Measurements from ENCODE around the gene CRELD2.

CRELD2 gene

GRCh38 chr22:49887702-49888101 lies 30.7 kb upstream of the CRELD2 start:
- DNase-seq (ENCODE audit: low read depth) = no peak

- DNase-seq (ENCODE audit: low read depth) = no peak
Measured at GRCh38 chr22:49889071-49889470, 29.4 kb upstream of the CRELD2 start.

GRCh38 chr22:49892226-49892899 lies 26.1 kb upstream of the CRELD2 start:
- no peak for DNase-seq (ENCODE audit: low read depth)

GRCh38 chr22:49893025-49893424 lies 25.4 kb upstream of the CRELD2 start:
- DNase-seq (ENCODE audit: low read depth) = no peak

GRCh38 chr22:49894322-49895054 lies 23.9 kb upstream of the CRELD2 start:
- DNase-seq (ENCODE audit: low read depth) = no peak

- no peak for DNase-seq (ENCODE audit: low read depth)
Measured at GRCh38 chr22:49896201-49896600, 22.2 kb upstream of the CRELD2 start.

GRCh38 chr22:49897015-49897684 lies 21.3 kb upstream of the CRELD2 start:
- no peak for DNase-seq (ENCODE audit: low read depth)

GRCh38 chr22:49899530-49899929 lies 18.9 kb upstream of the CRELD2 start:
- DNase-seq (ENCODE audit: low read depth) = no peak

GRCh38 chr22:49900441-49901230 lies 17.8 kb upstream of the CRELD2 start:
- DNase-seq (ENCODE audit: low read depth) = no peak

- no peak for DNase-seq (ENCODE audit: low read depth)
Measured at GRCh38 chr22:49901457-49901856, 17.0 kb upstream of the CRELD2 start.

- no peak for DNase-seq (ENCODE audit: low read depth)
Measured at GRCh38 chr22:49903322-49904039, 15.0 kb upstream of the CRELD2 start.

- DNase-seq (ENCODE audit: low read depth) = no peak
Measured at GRCh38 chr22:49904040-49904369, 14.4 kb upstream of the CRELD2 start.

GRCh38 chr22:49905465-49905864 lies 13.0 kb upstream of the CRELD2 start:
- DNase-seq (ENCODE audit: low read depth) = no peak

GRCh38 chr22:49906071-49906798 lies 12.2 kb upstream of the CRELD2 start:
- no peak for DNase-seq (ENCODE audit: low read depth)

GRCh38 chr22:49906799-49907290 lies 11.6 kb upstream of the CRELD2 start:
- no peak for DNase-seq (ENCODE audit: low read depth)

- no peak for DNase-seq (ENCODE audit: low read depth)
Measured at GRCh38 chr22:49907807-49908206, 10.6 kb upstream of the CRELD2 start.

GRCh38 chr22:49909476-49910205 lies 8.8 kb upstream of the CRELD2 start:
- no peak for DNase-seq (ENCODE audit: low read depth)

GRCh38 chr22:49910229-49911155 lies 7.9 kb upstream of the CRELD2 start:
- DNase-seq (ENCODE audit: low read depth) = no peak
